ENCODE measurements around the gene LRIT1. TPM values are rescaled to one million over a fixed set of nuclear protein-coding genes. Genes with fewer than 3 reads are reported as not detected.

Gene LRIT1
- total and polyA plus RNA-seq, 8 donors: not detected

DNA sequence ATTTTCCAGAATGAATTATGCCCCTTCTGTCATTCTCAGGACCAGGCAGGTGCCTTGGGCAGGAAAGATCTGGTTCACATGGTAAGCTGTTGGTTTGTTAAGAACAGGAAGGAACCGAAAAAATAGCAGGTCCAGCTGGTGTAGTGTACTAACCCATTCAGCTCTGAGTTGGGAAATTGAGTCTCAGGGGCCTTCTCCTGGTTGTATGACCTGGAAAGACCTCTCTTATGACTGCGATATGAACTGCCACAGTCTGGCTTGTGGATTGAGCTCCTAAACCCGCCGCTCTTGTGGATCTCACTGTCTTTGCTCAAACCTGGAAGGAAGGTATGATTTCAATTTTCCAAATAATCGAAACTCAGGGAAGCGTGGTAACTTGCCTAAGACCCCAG is 4.5 kb downstream of the LRIT1 start:
- Histone ChIP-seq H3K27me3 (peaks cover 0 to 27% (median 9%) of the 10 kb centered on the region in 3 donors), H3K36me3 (no peaks in the 10 kb centered on the region), H3K4me1 (no peaks in the 10 kb centered on the region), H3K9me3 (peaks cover 0 to 4% (median 0%) of the 10 kb centered on the region in 4 donors), H3K27ac (no peak overlapping the region), H3K4me3 (no peak overlapping the region)
- WGBS, 5 donors: 80 to 91% (median 86%) methylated on average over 6 of the region's 6 CpGs
- intact Hi-C loops (cut with DNase I; ENCODE audit: low total_unique reads): no loop called here
- DNase-seq: no peak
- no peak for TF ChIP-seq POLR2A (IDR thresholded peaks at IDR 0.05)
- TF ChIP-seq POLR2AphosphoS5 (IDR thresholded peaks at IDR 0.05): no peak
- TF ChIP-seq, protein P1, sequence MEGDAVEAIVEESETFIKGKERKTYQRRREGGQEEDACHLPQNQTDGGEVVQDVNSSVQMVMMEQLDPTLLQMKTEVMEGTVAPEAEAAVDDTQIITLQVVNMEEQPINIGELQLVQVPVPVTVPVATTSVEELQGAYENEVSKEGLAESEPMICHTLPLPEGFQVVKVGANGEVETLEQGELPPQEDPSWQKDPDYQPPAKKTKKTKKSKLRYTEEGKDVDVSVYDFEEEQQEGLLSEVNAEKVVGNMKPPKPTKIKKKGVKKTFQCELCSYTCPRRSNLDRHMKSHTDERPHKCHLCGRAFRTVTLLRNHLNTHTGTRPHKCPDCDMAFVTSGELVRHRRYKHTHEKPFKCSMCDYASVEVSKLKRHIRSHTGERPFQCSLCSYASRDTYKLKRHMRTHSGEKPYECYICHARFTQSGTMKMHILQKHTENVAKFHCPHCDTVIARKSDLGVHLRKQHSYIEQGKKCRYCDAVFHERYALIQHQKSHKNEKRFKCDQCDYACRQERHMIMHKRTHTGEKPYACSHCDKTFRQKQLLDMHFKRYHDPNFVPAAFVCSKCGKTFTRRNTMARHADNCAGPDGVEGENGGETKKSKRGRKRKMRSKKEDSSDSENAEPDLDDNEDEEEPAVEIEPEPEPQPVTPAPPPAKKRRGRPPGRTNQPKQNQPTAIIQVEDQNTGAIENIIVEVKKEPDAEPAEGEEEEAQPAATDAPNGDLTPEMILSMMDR (IDR thresholded peaks at IDR 0.05): no peak
- TF ChIP-seq EP300 (IDR thresholded peaks at IDR 0.05): no peak

DNA sequence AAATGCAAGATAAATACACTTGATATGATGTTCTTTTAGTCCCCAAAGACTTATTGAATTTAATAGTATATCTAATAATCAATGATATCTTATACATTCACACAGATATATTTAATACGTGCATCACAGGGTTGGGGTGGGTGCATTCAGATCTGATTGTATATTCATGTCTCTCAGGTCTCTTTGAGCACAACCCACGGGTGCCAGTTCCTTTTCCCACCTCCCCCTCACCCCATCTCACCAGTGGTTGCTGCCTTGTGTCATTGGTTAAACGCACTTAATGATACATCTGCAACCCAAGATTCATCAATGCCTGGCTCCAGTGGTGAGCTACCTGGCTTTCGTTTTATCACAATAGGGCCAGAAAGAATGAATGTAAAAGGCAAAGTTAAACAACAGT is 6.2 kb downstream of the LRIT1 start:
- WGBS, 5 donors: 64 to 75% (median 74%) methylated on average over 4 of the region's 4 CpGs
- no peak for DNase-seq
- H3K36me3 ChIP-seq: no peaks in the 10 kb centered on the region
- intact Hi-C loops (cut with DNase I; ENCODE audit: low total_unique reads): no loop called here
- TF ChIP-seq POLR2AphosphoS5 (IDR thresholded peaks at IDR 0.05) (no peak), EP300 (IDR thresholded peaks at IDR 0.05) (no peak), POLR2A (IDR thresholded peaks at IDR 0.05) (no peak)
- TF ChIP-seq, protein P1 (IDR thresholded peaks at IDR 0.05): no peak
- H3K27ac ChIP-seq: no peak overlapping the region
- H3K4me1 ChIP-seq: no peaks in the 10 kb centered on the region
- no peak overlapping the region for H3K4me3 ChIP-seq
- peaks cover 0 to 4% (median 0%) of the 10 kb centered on the region in 4 donors for H3K9me3 ChIP-seq
- H3K27me3 ChIP-seq: peaks cover 0 to 27% (median 9%) of the 10 kb centered on the region in 3 donors

DNA sequence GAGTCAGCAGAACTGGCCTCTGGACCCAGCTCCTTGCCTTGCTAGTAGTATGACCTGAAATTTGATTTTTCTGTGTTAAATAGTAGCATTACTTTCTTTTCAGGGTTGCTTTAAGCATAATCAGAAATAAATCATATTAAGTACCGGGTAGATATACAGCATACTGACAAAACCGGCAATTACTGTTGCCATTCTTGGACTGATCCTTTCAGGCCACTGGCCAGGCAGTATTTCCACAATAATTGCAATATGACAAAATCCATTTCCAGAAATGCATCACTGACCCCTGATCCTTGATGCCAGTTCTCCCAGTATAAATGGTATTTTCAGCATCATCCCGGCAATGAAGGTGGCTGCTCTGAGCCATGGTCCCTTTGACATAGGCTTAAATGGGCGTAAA is 6.9 kb downstream of the LRIT1 start:
- intact Hi-C loops (cut with DNase I; ENCODE audit: low total_unique reads): no loop called here
- WGBS, 5 donors: 76 to 90% (median 89%) methylated on average over 4 of the region's 4 CpGs
- H3K4me3 ChIP-seq: no peak overlapping the region
- no peak overlapping the region for H3K27ac ChIP-seq
- peaks cover 0 to 27% (median 9%) of the 10 kb centered on the region in 3 donors for H3K27me3 ChIP-seq
- H3K36me3 ChIP-seq: no peaks in the 10 kb centered on the region
- peaks cover 0 to 4% (median 0%) of the 10 kb centered on the region in 4 donors for H3K9me3 ChIP-seq
- TF ChIP-seq POLR2A (IDR thresholded peaks at IDR 0.05) (no peak), EP300 (IDR thresholded peaks at IDR 0.05) (no peak), POLR2AphosphoS5 (IDR thresholded peaks at IDR 0.05) (no peak)
- TF ChIP-seq, protein P1 (IDR thresholded peaks at IDR 0.05): no peak
- no peaks in the 10 kb centered on the region for H3K4me1 ChIP-seq
- DNase-seq: no peak

DNA sequence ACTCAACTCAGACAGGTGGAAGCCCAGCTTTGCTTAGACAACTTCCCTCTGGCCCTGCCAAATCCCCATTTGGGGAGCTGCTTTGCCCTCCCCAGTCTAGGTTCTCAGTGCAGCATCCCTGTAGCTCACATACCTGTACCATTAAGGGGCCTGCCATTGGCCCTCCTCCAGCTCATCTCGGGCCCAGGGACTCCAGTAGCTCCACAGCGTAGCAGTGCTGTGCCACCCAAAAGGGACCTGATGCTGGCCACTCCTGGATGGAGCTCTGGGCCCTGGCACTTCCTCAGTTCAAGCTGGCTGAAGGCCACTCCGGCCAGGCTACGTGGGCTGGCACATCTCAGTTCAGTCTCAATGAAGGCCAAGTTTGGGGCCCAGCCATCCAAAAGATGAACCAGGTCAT is 7.4 kb downstream of the LRIT1 start:
- DNase-seq: no peak
- H3K4me3 ChIP-seq: no peak overlapping the region
- TF ChIP-seq EP300 (IDR thresholded peaks at IDR 0.05) (no peak), POLR2AphosphoS5 (IDR thresholded peaks at IDR 0.05) (no peak), POLR2A (IDR thresholded peaks at IDR 0.05) (no peak)
- TF ChIP-seq, protein P1 (IDR thresholded peaks at IDR 0.05): no peak
- H3K9me3 ChIP-seq: peaks cover 0 to 4% (median 0%) of the 10 kb centered on the region in 4 donors
- intact Hi-C loops (cut with DNase I; ENCODE audit: low total_unique reads): no loop called here
- WGBS, 5 donors: 75 to 86% (median 84%) methylated on average over 4 of the region's 4 CpGs; no CpG with 5 or more reads in 1 of the 5 donors
- H3K36me3 ChIP-seq: no peaks in the 10 kb centered on the region
- H3K27ac ChIP-seq: no peak overlapping the region
- no peaks in the 10 kb centered on the region for H3K4me1 ChIP-seq
- H3K27me3 ChIP-seq: peaks cover 0 to 27% (median 9%) of the 10 kb centered on the region in 3 donors
